ENCODE measurements around the gene FGF8.
A peak's percentile ranks its signal among the peaks of the same experiment; 100 is the strongest.

The FGF8 gene

DNA sequence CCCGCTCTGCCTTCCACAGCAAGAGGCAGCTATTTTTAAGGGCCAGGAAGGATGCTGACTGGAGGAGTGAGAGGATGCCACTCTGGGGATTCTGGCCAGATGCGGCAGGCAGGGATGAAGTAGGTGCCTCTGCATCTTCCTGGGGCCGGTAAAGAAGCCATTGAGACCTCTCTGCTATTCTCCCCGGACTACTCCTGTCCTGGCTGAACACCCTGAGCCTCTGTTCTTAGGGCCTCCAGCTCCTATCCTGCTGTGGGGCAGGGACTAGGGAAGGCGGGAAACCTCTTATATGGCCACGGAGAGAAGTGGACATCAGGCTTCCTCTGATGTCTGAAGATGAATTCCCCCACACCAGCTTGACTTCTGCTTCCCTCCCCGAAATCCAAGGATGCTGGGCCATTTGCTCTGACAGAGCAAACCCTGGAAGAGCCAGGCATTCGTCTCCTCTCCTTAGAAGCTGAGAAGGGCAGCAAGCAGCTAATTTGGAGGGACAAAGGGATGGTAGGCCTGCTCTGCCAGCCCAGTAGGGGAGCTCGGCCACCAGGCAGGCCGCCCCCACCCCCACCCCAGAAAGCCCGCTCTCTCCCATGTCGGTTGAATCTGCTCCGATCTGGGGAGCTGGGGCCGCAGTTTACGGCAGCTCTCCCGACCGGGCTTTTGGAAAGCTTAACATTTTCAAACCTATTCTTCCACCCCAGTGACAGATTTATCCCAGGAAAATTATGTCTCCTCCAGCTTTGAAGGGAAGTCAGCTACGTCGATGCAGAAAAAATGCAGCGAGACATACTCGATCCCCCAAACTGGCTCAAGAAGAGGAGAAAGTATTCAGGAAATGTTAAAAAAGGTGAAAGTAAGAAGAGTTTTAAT is 2.8 kb downstream of the FGF8 start:
- H3K9ac ChIP-seq (ENCODE audit: low read depth, low read length) = peak overlapping the region; percentile 1
- H3K4me3 ChIP-seq (ENCODE audit: low read depth, low read length) = peak overlapping the region; percentile 52
- no peaks in the 10 kb centered on the region for H3K36me3 ChIP-seq (ENCODE audit: control insufficient read depth, insufficient read depth, low read length)
- peaks cover 11% of the 10 kb centered on the region for H3K4me1 ChIP-seq (ENCODE audit: control insufficient read depth, insufficient read depth, low read length)
- peaks cover 60% of the 10 kb centered on the region for H3K27me3 ChIP-seq (ENCODE audit: control insufficient read depth, insufficient read depth, low read length)
- H3K9me3 ChIP-seq (ENCODE audit: control insufficient read depth, insufficient read depth, low read length) = no peaks in the 10 kb centered on the region

GRCh38 chr10:101772017-101772894 is 3.7 kb downstream of the FGF8 start:
- peaks cover 11% of the 10 kb centered on the region for H3K4me1 ChIP-seq (ENCODE audit: control insufficient read depth, insufficient read depth, low read length)
- peaks cover 51% of the 10 kb centered on the region for H3K27me3 ChIP-seq (ENCODE audit: control insufficient read depth, insufficient read depth, low read length)
- H3K36me3 ChIP-seq (ENCODE audit: control insufficient read depth, insufficient read depth, low read length) = no peaks in the 10 kb centered on the region
- no peak overlapping the region for H3K9ac ChIP-seq (ENCODE audit: low read depth, low read length)
- no peaks in the 10 kb centered on the region for H3K9me3 ChIP-seq (ENCODE audit: control insufficient read depth, insufficient read depth, low read length)
- no peak overlapping the region for H3K4me3 ChIP-seq (ENCODE audit: low read depth, low read length)

GRCh38 chr10:101771380-101771779 is 4.5 kb downstream of the FGF8 start:
- Histone ChIP-seq H3K9me3 (ENCODE audit: control insufficient read depth, insufficient read depth, low read length) (no peaks in the 10 kb centered on the region), H3K4me1 (ENCODE audit: control insufficient read depth, insufficient read depth, low read length) (peaks cover 11% of the 10 kb centered on the region), H3K9ac (ENCODE audit: low read depth, low read length) (no peak overlapping the region), H3K4me3 (ENCODE audit: low read depth, low read length) (no peak overlapping the region), H3K27me3 (ENCODE audit: control insufficient read depth, insufficient read depth, low read length) (peaks cover 43% of the 10 kb centered on the region), H3K36me3 (ENCODE audit: control insufficient read depth, insufficient read depth, low read length) (no peaks in the 10 kb centered on the region)

DNA sequence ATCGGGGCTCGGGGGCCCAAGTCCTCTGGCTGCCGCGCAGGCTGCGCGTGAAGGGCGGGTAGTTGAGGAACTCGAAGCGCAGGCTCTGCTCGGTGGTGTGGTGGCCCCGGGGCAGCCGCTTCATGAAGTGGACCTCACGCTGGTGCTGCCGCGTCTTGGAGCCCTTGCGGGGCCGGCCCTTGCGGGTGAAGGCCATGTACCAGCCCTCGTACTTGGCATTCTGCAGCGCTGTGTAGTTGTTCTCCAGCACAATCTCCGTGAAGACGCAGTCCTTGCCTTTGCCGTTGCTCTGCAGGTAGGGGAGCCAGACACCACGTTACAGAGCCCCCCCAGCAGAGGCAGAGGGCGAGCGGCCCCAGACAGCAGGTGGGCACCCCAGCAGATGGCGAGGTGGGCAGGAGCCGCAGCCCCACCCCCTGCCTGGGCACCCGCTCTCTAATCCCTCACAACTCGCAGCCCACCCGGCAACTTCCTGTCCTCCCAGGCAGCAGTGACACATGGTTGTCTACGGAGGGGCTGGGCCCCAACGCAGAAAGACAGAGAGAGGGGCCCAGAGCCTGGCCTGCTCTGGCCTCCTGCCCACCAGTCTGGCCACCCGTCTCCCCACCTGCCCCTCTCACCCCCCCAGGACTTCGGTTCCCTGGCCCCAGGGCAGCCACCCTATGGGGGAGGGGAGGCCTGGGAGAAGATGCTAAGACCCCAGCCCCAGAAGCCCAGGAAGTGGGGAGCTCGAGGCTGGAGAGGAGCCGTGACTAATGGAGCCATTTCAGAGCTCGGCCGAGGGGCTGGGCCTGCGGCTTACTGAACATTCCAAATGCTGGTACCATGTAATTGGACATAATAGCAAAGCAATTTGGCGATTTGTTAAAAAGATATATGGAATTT is 5.3 kb downstream of the FGF8 start:
- H3K4me3 ChIP-seq (ENCODE audit: low read depth, low read length) = no peak overlapping the region
- peaks cover 43% of the 10 kb centered on the region for H3K27me3 ChIP-seq (ENCODE audit: control insufficient read depth, insufficient read depth, low read length)
- H3K9ac ChIP-seq (ENCODE audit: low read depth, low read length) = no peak overlapping the region
- no peaks in the 10 kb centered on the region for H3K9me3 ChIP-seq (ENCODE audit: control insufficient read depth, insufficient read depth, low read length)
- peaks cover 11% of the 10 kb centered on the region for H3K4me1 ChIP-seq (ENCODE audit: control insufficient read depth, insufficient read depth, low read length)
- no peaks in the 10 kb centered on the region for H3K36me3 ChIP-seq (ENCODE audit: control insufficient read depth, insufficient read depth, low read length)

- Histone ChIP-seq H3K36me3 (ENCODE audit: control insufficient read depth, insufficient read depth, low read length) (no peaks in the 10 kb centered on the region), H3K27me3 (ENCODE audit: control insufficient read depth, insufficient read depth, low read length) (peaks cover 34% of the 10 kb centered on the region), H3K4me1 (ENCODE audit: control insufficient read depth, insufficient read depth, low read length) (peaks cover 11% of the 10 kb centered on the region), H3K4me3 (ENCODE audit: low read depth, low read length) (no peak overlapping the region), H3K9ac (ENCODE audit: low read depth, low read length) (no peak overlapping the region), H3K9me3 (ENCODE audit: control insufficient read depth, insufficient read depth, low read length) (no peaks in the 10 kb centered on the region)
Observed at GRCh38 chr10:101769541-101770180, 6.3 kb downstream of the FGF8 start.

GRCh38 chr10:101768791-101769170 is 7.1 kb downstream of the FGF8 start:
- H3K4me1 ChIP-seq (ENCODE audit: control insufficient read depth, insufficient read depth, low read length) = peaks cover 10% of the 10 kb centered on the region
- peaks cover 26% of the 10 kb centered on the region for H3K27me3 ChIP-seq (ENCODE audit: control insufficient read depth, insufficient read depth, low read length)
- H3K9me3 ChIP-seq (ENCODE audit: control insufficient read depth, insufficient read depth, low read length) = no peaks in the 10 kb centered on the region
- H3K9ac ChIP-seq (ENCODE audit: low read depth, low read length) = no peak overlapping the region
- H3K36me3 ChIP-seq (ENCODE audit: control insufficient read depth, insufficient read depth, low read length) = no peaks in the 10 kb centered on the region
- no peak overlapping the region for H3K4me3 ChIP-seq (ENCODE audit: low read depth, low read length)

- Histone ChIP-seq H3K9me3 (ENCODE audit: control insufficient read depth, insufficient read depth, low read length) (no peaks in the 10 kb centered on the region), H3K9ac (ENCODE audit: low read depth, low read length) (no peak overlapping the region), H3K27me3 (ENCODE audit: control insufficient read depth, insufficient read depth, low read length) (peaks cover 20% of the 10 kb centered on the region), H3K36me3 (ENCODE audit: control insufficient read depth, insufficient read depth, low read length) (no peaks in the 10 kb centered on the region), H3K4me3 (ENCODE audit: low read depth, low read length) (no peak overlapping the region), H3K4me1 (ENCODE audit: control insufficient read depth, insufficient read depth, low read length) (peaks cover 6% of the 10 kb centered on the region)
Observed at GRCh38 chr10:101767966-101768790, 7.7 kb downstream of the FGF8 start.

GRCh38 chr10:101767600-101767945 is 8.3 kb downstream of the FGF8 start:
- H3K4me1 ChIP-seq (ENCODE audit: control insufficient read depth, insufficient read depth, low read length) = peaks cover 2% of the 10 kb centered on the region
- H3K4me3 ChIP-seq (ENCODE audit: low read depth, low read length) = no peak overlapping the region
- H3K9ac ChIP-seq (ENCODE audit: low read depth, low read length) = no peak overlapping the region
- no peaks in the 10 kb centered on the region for H3K36me3 ChIP-seq (ENCODE audit: control insufficient read depth, insufficient read depth, low read length)
- peaks cover 14% of the 10 kb centered on the region for H3K27me3 ChIP-seq (ENCODE audit: control insufficient read depth, insufficient read depth, low read length)
- H3K9me3 ChIP-seq (ENCODE audit: control insufficient read depth, insufficient read depth, low read length) = no peaks in the 10 kb centered on the region

DNA sequence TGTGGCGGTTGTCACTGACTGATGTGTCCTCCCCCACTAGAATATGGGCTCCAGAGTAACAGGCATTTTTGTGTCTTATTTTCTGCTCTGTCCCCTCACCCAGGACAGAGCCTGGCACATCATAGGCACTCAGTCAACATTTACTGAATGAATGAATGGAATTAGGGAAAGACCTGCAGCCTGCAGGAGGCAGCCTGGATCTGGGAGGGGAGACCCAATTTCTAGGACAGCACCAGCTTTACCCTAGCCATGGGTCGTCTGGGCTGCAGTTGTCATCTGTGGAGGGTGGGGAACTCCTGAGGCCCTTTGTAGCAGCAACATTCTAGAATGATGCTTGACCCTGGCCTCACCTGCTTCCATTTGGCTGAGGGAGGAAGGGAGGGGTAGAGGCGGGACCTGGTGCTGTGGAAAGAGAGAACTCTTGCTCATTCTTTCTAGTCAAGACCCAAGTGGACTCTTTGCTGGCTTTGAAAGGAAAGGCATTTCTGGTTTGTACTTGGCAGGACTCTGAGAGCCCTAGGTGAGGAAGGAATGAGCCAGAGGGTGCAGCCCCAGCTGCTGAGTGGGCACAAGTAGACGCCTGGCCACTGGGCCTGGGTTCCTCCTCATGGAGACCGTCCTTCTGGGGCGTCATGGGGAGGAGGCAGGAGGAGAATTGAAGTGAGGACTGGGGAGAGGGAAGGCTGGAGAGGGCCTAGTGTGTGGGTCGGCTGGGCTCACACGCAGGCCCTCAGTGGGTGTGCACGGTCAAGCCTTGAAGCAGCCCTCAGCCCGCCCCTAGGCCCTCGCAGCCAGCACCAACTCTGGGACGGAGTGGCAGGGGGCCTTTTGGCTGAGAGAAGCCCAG is 8.9 kb downstream of the FGF8 start:
- H3K4me3 ChIP-seq (ENCODE audit: low read depth, low read length) = no peak overlapping the region
- no peaks in the 10 kb centered on the region for H3K36me3 ChIP-seq (ENCODE audit: control insufficient read depth, insufficient read depth, low read length)
- no peaks in the 10 kb centered on the region for H3K9me3 ChIP-seq (ENCODE audit: control insufficient read depth, insufficient read depth, low read length)
- H3K9ac ChIP-seq (ENCODE audit: low read depth, low read length) = no peak overlapping the region
- peaks cover 1% of the 10 kb centered on the region for H3K4me1 ChIP-seq (ENCODE audit: control insufficient read depth, insufficient read depth, low read length)
- H3K27me3 ChIP-seq (ENCODE audit: control insufficient read depth, insufficient read depth, low read length) = peaks cover 8% of the 10 kb centered on the region

- Histone ChIP-seq H3K9me3 (ENCODE audit: control insufficient read depth, insufficient read depth, low read length) (no peaks in the 10 kb centered on the region), H3K4me3 (ENCODE audit: low read depth, low read length) (no peak overlapping the region), H3K9ac (ENCODE audit: low read depth, low read length) (no peak overlapping the region), H3K4me1 (ENCODE audit: control insufficient read depth, insufficient read depth, low read length) (no peaks in the 10 kb centered on the region), H3K27me3 (ENCODE audit: control insufficient read depth, insufficient read depth, low read length) (peaks cover 3% of the 10 kb centered on the region), H3K36me3 (ENCODE audit: control insufficient read depth, insufficient read depth, low read length) (no peaks in the 10 kb centered on the region)
Observed at GRCh38 chr10:101766306-101766705, 9.6 kb downstream of the FGF8 start.
